HCT116 (cell line): ENCODE measurements around the gene TBC1D8. TPM values are rescaled to one million over a fixed set of nuclear protein-coding genes. Genes with fewer than 3 reads are reported as not detected.

Source experiments
- ATAC-seq: fragments of 200-7000 bp; cut with Tn5 transposase; 2 replicates; pipeline ENCODE4 v1.9.1; 2020; ENCODE audit warnings: mild to moderate bottlenecking, moderate library complexity
- BruUV-seq: library from RNA; stranded (reverse); fragments of 400-500 nt; replicated peaks from 2 replicates; lab custom pipeline; 2021; lab: Mats Ljungman, UMichigan
- CTCF ChIA-PET: fragments of 300-600 bp; sonication (Branson Sonifier 250); formaldehyde crosslinking; loops from one replicate; lab custom pipeline; 2021; ENCODE audit warnings: antibody characterized with exemption; lab: Charles Lee
- POLR2A ChIA-PET: fragments of 300-600, 350-600 bp; sonication (Branson Sonifier 250); formaldehyde crosslinking; loops from one replicate; lab custom pipeline; 2021; ENCODE audit warnings: antibody characterized with exemption; lab: Charles Lee
- RAD21 ChIA-PET, 2 experiments: fragments of 300-600 bp; sonication (Branson Sonifier 250); formaldehyde crosslinking; loops; one replicate each; lab custom pipeline; 2023; ENCODE audit warnings: low total read pairs in 2 of 2; ENCODE audit not compliant: uncharacterized antibody in 2 of 2, unreplicated experiment in 2 of 2, low non-redundant PET in 1 of 2; lab: Charles Lee
- DNase-seq: peaks from one replicate; pipeline ENCODE4 v3.0.0-alpha.2; 2010; ENCODE audit warnings: low read depth, low spot score
- H2AFZ ChIP-seq: fragments of 200-600 bp; shearing (Covaris generic), sonication (generic); 2 replicates; pipeline ENCODE4 v1.6.1; 2017; ENCODE audit warnings: low read depth, mixed run types, mixed read lengths, antibody characterized with exemption, low read length; ENCODE audit not compliant: poor library complexity, severe bottlenecking
- H3K27ac ChIP-seq: 2 replicates; pipeline ENCODE4 v1.5.1; 2012; ENCODE audit warnings: low read depth, low read length
- H3K27me3 ChIP-seq: fragments of 200-600 bp; sonication (generic); 2 replicates; pipeline ENCODE4 v1.6.1; 2016; ENCODE audit warnings: mixed run types, low read length, mixed read lengths; ENCODE audit not compliant: insufficient read depth
- H3K36me3 ChIP-seq, 2 experiments: fragments of 200-500 bp in 1 of 2; fragments of 200-600 bp in 1 of 2; sonication (Bioruptor generic) in 1 of 2; sonication (generic) in 1 of 2; 2 replicates each; pipeline versions ENCODE4 v1.5.1 to v1.6.1; 2014 to 2016; ENCODE audit warnings: low read length in 2 of 2, inconsistent platforms in 1 of 2, mixed read lengths in 1 of 2, mixed run types in 1 of 2; ENCODE audit not compliant: insufficient read depth in 2 of 2, control insufficient read depth in 1 of 2
- H3K4me1 ChIP-seq, 2 experiments: fragments of 200-600 bp in 1 of 2; sonication (generic) in 1 of 2; 2 replicates each; pipeline versions ENCODE4 v1.5.1 to v1.6.1; 2012 to 2017; ENCODE audit warnings: low read length in 2 of 2, inconsistent platforms in 1 of 2, mild to moderate bottlenecking in 1 of 2, mixed read lengths in 1 of 2, mixed run types in 1 of 2, moderate library complexity in 1 of 2; ENCODE audit not compliant: insufficient read depth in 2 of 2, control insufficient read depth in 1 of 2
- H3K4me2 ChIP-seq: fragments of 200-600 bp; sonication (generic); 2 replicates; pipeline ENCODE4 v1.6.1; 2017; ENCODE audit warnings: mixed run types, low read length, mixed read lengths
- H3K4me3 ChIP-seq, 2 experiments: fragments of 200-600 bp in 1 of 2; sonication (generic) in 1 of 2; replicated peaks in 1 of 2; 2 replicates each; pipeline ENCODE4 v1.5.1; 2011 to 2016; ENCODE audit warnings: low read length in 2 of 2, control low read depth in 1 of 2, low read depth in 1 of 2, mild to moderate bottlenecking in 1 of 2, mixed read lengths in 1 of 2, mixed run types in 1 of 2
- H3K79me2 ChIP-seq: fragments of 200-600 bp; sonication (generic); 2 replicates; pipeline ENCODE4 v1.6.1; 2017; ENCODE audit warnings: mild to moderate bottlenecking, mixed run types, low read length, moderate library complexity, mixed read lengths; ENCODE audit not compliant: insufficient read depth
- H3K9ac ChIP-seq: fragments of 200-600 bp; sonication (generic); 2 replicates; pipeline ENCODE4 v1.6.1; 2016; ENCODE audit warnings: low read length, mixed read lengths
- H3K9me2 ChIP-seq: fragments of 200-600 bp; sonication (generic), shearing (Covaris generic); 2 replicates; pipeline ENCODE4 v1.6.1; 2017; ENCODE audit warnings: mixed run types, mild to moderate bottlenecking, moderate library complexity; ENCODE audit not compliant: insufficient read depth
- H3K9me3 ChIP-seq, 2 experiments: fragments of 200-500 bp in 1 of 2; fragments of 200-600 bp in 1 of 2; sonication (Bioruptor generic) in 1 of 2; sonication (generic) in 1 of 2; 2 replicates each; pipeline ENCODE4 v1.6.1; 2014 to 2017; ENCODE audit warnings: low read length in 2 of 2, mixed read lengths in 2 of 2, inconsistent platforms in 1 of 2, low read depth in 1 of 2, mild to moderate bottlenecking in 1 of 2, mixed run types in 1 of 2, moderate library complexity in 1 of 2; ENCODE audit not compliant: control insufficient read depth in 1 of 2, insufficient read depth in 1 of 2
- H4K20me1 ChIP-seq: fragments of 200-600 bp; sonication (generic), shearing (Covaris generic); 2 replicates; pipeline ENCODE4 v1.6.1; 2017; ENCODE audit warnings: mixed run types, mild to moderate bottlenecking, moderate library complexity; ENCODE audit not compliant: insufficient read depth
- ATF3 ChIP-seq: IDR thresholded peaks from 2 replicates; pipeline ENCODE4 v1.6.1; 2012
- CTCF ChIP-seq, 3 experiments: fragments of 200-600 bp in 1 of 3; sonication (generic) in 1 of 3; IDR thresholded peaks in 2 of 3; conservative IDR thresholded peaks in 1 of 3; 2 replicates each; pipeline ENCODE4 v1.5.1; 2012 to 2017; ENCODE audit warnings: low read depth in 2 of 3, low read length in 2 of 3, antibody characterized with exemption in 1 of 3, borderline replicate concordance in 1 of 3, control low read depth in 1 of 3, mild to moderate bottlenecking in 1 of 3, mixed read lengths in 1 of 3, mixed run types in 1 of 3, moderate library complexity in 1 of 3; ENCODE audit not compliant: insufficient read depth in 1 of 3
- EGR1 ChIP-seq: IDR thresholded peaks from 2 replicates; pipeline ENCODE4 v1.6.1; 2012; ENCODE audit warnings: low read depth
- ELF1 ChIP-seq: IDR thresholded peaks from 2 replicates; pipeline ENCODE4 v1.6.1; 2012; ENCODE audit warnings: low read depth, borderline replicate concordance
- EZH2 ChIP-seq: fragments of 200-600 bp; sonication (generic); IDR thresholded peaks from 2 replicates; pipeline ENCODE4 v1.6.1; 2017; ENCODE audit warnings: antibody characterized with exemption, mixed run types
- EZH2phosphoT487 ChIP-seq: fragments of 200-600 bp; IDR thresholded peaks from 2 replicates; pipeline ENCODE4 v1.6.1; 2018; ENCODE audit warnings: antibody characterized with exemption, borderline replicate concordance
- FOSL1 ChIP-seq: IDR thresholded peaks from 2 replicates; pipeline ENCODE4 v1.6.1; 2012; ENCODE audit warnings: low read depth
- JUND ChIP-seq: IDR thresholded peaks from 2 replicates; pipeline ENCODE4 v1.6.1; 2012
- POLR2A ChIP-seq: IDR thresholded peaks from 2 replicates; pipeline ENCODE4 v1.7.0; 2011; ENCODE audit warnings: borderline replicate concordance; ENCODE audit not compliant: insufficient read depth, insufficient read length; ENCODE audit errors: extremely low read depth
- RAD21 ChIP-seq: IDR thresholded peaks from 2 replicates; pipeline ENCODE4 v1.6.1; 2012; ENCODE audit warnings: low read depth, mild to moderate bottlenecking
- REST ChIP-seq: IDR thresholded peaks from 2 replicates; pipeline ENCODE4 v1.6.1; 2012; ENCODE audit warnings: low read depth
- SIN3A ChIP-seq: IDR thresholded peaks from 2 replicates; pipeline ENCODE4 v1.6.1; 2012; ENCODE audit warnings: low read depth
- SP1 ChIP-seq: IDR thresholded peaks from 2 replicates; pipeline ENCODE4 v1.6.1; 2012; ENCODE audit warnings: low read depth
- SRF ChIP-seq: IDR thresholded peaks from 2 replicates; pipeline ENCODE4 v1.6.1; 2012; ENCODE audit warnings: low read depth
- YY1 ChIP-seq: IDR thresholded peaks from 2 replicates; pipeline ENCODE4 v1.6.1; 2011; ENCODE audit warnings: low read length, low read depth, moderate library complexity, mild to moderate bottlenecking; ENCODE audit not compliant: insufficient replicate concordance; ENCODE audit errors: extremely low read depth
- ZBTB33 ChIP-seq: IDR thresholded peaks from 2 replicates; pipeline ENCODE4 v1.6.1; 2011; ENCODE audit warnings: mild to moderate bottlenecking, low read length, moderate library complexity; ENCODE audit not compliant: insufficient replicate concordance; ENCODE audit errors: extremely low read depth
- ZNF274 ChIP-seq: fragments of 200-500 bp; sonication (Bioruptor generic); IDR thresholded peaks from 2 replicates; pipeline ENCODE4 v1.6.1; 2014; ENCODE audit warnings: mild to moderate bottlenecking, low read depth, low read length, inconsistent platforms
- intact Hi-C: fragments of 100-400 bp; cut with micrococcal nuclease; formaldehyde crosslinking; loops from 2 replicates; pipeline ENCODE4 v1.10.0; 2022
- total RNA-seq: library from RNA; stranded (reverse); gene quantifications from one replicate; pipeline ENCODE4 v1.2.1, GENCODE V29; 2021; ENCODE audit not compliant: unreplicated experiment
- TF ChIP-seq, protein P1 (sequence below): IDR thresholded peaks from 2 replicates; pipeline ENCODE4 v1.6.1; 2012

Gene TBC1D8
- total RNA-seq, 1 experiment from 2014 or later = 44.0 TPM

GRCh38 chr2:101017371-101017770 is 133.8 kb downstream of the TBC1D8 start:
- Histone ChIP-seq H2AFZ (no peak overlapping the region), H3K9me2 (no peaks in the 10 kb centered on the region), H3K27ac (no peak overlapping the region), H3K4me1 (no peaks in the 10 kb centered on the region), H4K20me1 (peaks cover 5% of the 10 kb centered on the region; the same call in 1 of the 2 replicates), H3K4me2 (no peak overlapping the region), H3K4me3 (no peak overlapping the region), H3K36me3 (peaks cover 37 to 39% of the 10 kb centered on the region in 2 experiments; a peak in 3 of 4 replicates), H3K9ac (no peak overlapping the region), H3K27me3 (no peaks in the 10 kb centered on the region), H3K9me3 (no peaks in the 10 kb centered on the region), H3K79me2 (no peaks in the 10 kb centered on the region)
- intact Hi-C loops = no loop called here
- POLR2A ChIA-PET = no interaction called here
- no peak for DNase-seq
- BruUV-seq = no TSS peak
- no peak for ATAC-seq
- RAD21 ChIA-PET = no interaction called here
- CTCF ChIA-PET = no interaction called here
- no peak for TF ChIP-seq EZH2phosphoT487
- TF ChIP-seq, protein P1, sequence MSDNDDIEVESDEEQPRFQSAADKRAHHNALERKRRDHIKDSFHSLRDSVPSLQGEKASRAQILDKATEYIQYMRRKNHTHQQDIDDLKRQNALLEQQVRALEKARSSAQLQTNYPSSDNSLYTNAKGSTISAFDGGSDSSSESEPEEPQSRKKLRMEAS = no peak
- TF ChIP-seq ATF3 = no peak
- TF ChIP-seq RAD21 = no peak
- TF ChIP-seq ELF1 = no peak
- no peak for TF ChIP-seq EZH2
- no peak for TF ChIP-seq SP1
- no peak for TF ChIP-seq SIN3A
- TF ChIP-seq FOSL1 = no peak
- TF ChIP-seq REST = no peak
- no peak for TF ChIP-seq YY1
- no peak for TF ChIP-seq ZBTB33
- TF ChIP-seq CTCF (IDR thresholded peaks at IDR 0.05 in 2 of 3, conservative IDR thresholded peaks at IDR 0.05 in 1 of 3; ENCODE audit: borderline replicate concordance in 1 of 3, insufficient read depth in 1 of 3, low read depth in 2 of 3, low read length in 2 of 3) = no peak
- TF ChIP-seq JUND = no peak
- no peak for TF ChIP-seq EGR1
- TF ChIP-seq ZNF274 = no peak
- TF ChIP-seq POLR2A = no peak
- no peak for TF ChIP-seq SRF
